ENCODE results near the gene HSPB7.

DNA sequence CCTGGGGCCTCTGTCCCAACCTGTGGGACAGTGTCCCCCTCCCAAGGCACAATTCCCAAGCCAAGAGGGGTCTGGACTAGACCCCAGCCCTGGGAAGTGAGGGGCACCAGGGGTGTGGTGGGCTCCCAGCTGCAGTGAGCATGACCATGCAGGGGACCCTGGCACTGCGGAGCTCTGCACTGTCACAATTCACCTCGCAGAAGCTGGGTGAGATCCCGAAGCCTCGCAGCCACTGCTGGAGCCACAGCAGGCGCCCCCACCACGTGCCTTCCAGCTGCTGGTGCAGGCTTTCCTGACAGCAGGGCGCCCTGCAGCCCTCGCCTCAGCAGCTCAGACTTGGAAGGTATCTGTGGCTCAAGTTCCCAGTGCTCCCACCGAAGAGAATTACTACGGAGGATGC is 23.8 kb downstream of the HSPB7 start:
- TF ChIP-seq EGR1 (IDR thresholded peaks at IDR 0.05; ENCODE audit: low read depth in 2 of 2), result no peak
- no peak for TF ChIP-seq YY1 (IDR thresholded peaks at IDR 0.05)
- TF ChIP-seq, protein P1, sequence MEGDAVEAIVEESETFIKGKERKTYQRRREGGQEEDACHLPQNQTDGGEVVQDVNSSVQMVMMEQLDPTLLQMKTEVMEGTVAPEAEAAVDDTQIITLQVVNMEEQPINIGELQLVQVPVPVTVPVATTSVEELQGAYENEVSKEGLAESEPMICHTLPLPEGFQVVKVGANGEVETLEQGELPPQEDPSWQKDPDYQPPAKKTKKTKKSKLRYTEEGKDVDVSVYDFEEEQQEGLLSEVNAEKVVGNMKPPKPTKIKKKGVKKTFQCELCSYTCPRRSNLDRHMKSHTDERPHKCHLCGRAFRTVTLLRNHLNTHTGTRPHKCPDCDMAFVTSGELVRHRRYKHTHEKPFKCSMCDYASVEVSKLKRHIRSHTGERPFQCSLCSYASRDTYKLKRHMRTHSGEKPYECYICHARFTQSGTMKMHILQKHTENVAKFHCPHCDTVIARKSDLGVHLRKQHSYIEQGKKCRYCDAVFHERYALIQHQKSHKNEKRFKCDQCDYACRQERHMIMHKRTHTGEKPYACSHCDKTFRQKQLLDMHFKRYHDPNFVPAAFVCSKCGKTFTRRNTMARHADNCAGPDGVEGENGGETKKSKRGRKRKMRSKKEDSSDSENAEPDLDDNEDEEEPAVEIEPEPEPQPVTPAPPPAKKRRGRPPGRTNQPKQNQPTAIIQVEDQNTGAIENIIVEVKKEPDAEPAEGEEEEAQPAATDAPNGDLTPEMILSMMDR (IDR thresholded peaks at IDR 0.05; ENCODE audit: low read depth, low read length, missing input control), result no peak
- no peak for TF ChIP-seq RAD21 (IDR thresholded peaks at IDR 0.05)
- TF ChIP-seq JUND (IDR thresholded peaks at IDR 0.05), result no peak
- TF ChIP-seq, protein P2, sequence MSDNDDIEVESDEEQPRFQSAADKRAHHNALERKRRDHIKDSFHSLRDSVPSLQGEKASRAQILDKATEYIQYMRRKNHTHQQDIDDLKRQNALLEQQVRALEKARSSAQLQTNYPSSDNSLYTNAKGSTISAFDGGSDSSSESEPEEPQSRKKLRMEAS (IDR thresholded peaks at IDR 0.05), result no peak
- TF ChIP-seq GABPA (IDR thresholded peaks at IDR 0.05 in 1 of 2, conservative IDR thresholded peaks at IDR 0.05 in 1 of 2), result no peak
- TF ChIP-seq ZBTB33 (IDR thresholded peaks at IDR 0.05), result no peak
- TF ChIP-seq SP1 (IDR thresholded peaks at IDR 0.05), result no peak
- no peak for TF ChIP-seq ATF3 (IDR thresholded peaks at IDR 0.05)
